Measurements from ENCODE around the gene MLPH.

DNA sequence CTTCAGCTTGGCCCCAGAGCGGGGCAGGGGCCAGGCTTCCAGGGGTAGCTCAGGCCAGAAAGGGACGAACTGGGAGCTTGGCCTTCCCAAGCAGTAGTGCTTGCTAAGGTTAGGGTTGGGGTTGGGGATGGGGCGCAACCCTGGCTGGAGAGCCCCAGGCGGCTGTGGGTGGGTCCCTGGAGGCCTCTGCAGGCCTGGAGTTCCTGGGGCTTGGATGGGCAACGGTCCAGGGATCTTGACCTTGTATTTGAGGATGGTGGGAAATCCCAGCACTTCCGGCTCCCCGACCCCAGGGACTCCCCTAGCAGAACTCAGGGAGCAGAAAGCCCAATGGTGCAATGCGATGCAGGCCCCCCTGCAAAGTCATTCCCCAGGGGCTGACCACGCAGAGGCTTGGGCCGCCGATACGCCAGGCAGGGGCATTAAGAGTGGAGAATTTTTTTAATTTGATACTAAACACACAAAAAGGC is 12.6 kb upstream of the MLPH start:
- TF ChIP-seq CTCF (IDR thresholded peaks at IDR 0.05) (no peak), EP300 (IDR thresholded peaks at IDR 0.05; ENCODE audit: low read depth) (no peak)

Measured in transverse colon (tissue), 3 donors.